A549 (cell line): ENCODE results near the gene S1PR1.

Experiments used
- HOXA7 ChIP-seq: fragments of 250-450 bp; sonication (Bioruptor Pico); IDR thresholded peaks from 2 replicates; pipeline ENCODE4 v1.5.0; 2020; ENCODE audit warnings: mild to moderate bottlenecking, moderate library complexity
- TF ChIP-seq, protein P1 (sequence below): fragments of >200 bp; sonication (Bioruptor Twin); formaldehyde crosslinking; IDR thresholded peaks from 3 replicates; pipeline ENCODE4 v1.5.1; 2016

- no peak for TF ChIP-seq HOXA7 (CRISPR knock-in tag)
- TF ChIP-seq, protein P1, sequence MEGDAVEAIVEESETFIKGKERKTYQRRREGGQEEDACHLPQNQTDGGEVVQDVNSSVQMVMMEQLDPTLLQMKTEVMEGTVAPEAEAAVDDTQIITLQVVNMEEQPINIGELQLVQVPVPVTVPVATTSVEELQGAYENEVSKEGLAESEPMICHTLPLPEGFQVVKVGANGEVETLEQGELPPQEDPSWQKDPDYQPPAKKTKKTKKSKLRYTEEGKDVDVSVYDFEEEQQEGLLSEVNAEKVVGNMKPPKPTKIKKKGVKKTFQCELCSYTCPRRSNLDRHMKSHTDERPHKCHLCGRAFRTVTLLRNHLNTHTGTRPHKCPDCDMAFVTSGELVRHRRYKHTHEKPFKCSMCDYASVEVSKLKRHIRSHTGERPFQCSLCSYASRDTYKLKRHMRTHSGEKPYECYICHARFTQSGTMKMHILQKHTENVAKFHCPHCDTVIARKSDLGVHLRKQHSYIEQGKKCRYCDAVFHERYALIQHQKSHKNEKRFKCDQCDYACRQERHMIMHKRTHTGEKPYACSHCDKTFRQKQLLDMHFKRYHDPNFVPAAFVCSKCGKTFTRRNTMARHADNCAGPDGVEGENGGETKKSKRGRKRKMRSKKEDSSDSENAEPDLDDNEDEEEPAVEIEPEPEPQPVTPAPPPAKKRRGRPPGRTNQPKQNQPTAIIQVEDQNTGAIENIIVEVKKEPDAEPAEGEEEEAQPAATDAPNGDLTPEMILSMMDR = no peak
Measured at GRCh38 chr1:101251504-101251903, 14.7 kb downstream of the S1PR1 start.
